GM23248 (cell line): ENCODE results near the gene ABHD17A.
"Not testable (repeated sequence)": the region's sequence is repeated elsewhere in the genome, so short reads cannot be mapped to it uniquely, and the experiment has no call there.

Source experiments
- EZH2 ChIP-seq: fragments of 200-600 bp; sonication (generic); IDR thresholded peaks from 2 replicates; pipeline ENCODE4 v1.6.1; 2018; ENCODE audit warnings: antibody characterized with exemption, mild to moderate bottlenecking; ENCODE audit not compliant: insufficient read depth, poor library complexity, severe bottlenecking
- EZH2phosphoT487 ChIP-seq: fragments of 200-600 bp; sonication (generic); IDR thresholded peaks from 2 replicates; pipeline ENCODE4 v1.6.1; 2018; ENCODE audit warnings: antibody characterized with exemption, moderate library complexity, mild to moderate bottlenecking, low read depth; ENCODE audit not compliant: insufficient read depth

GRCh38 chr19:1878583-1878982 lies 6.7 kb downstream of the ABHD17A start:
- TF ChIP-seq EZH2, EZH2phosphoT487: not testable (repeated sequence)
